ENCODE data around the gene LNP1.

Gene LNP1

GRCh38 chr3:100399341-100400071, 1.8 kb upstream of the LNP1 start:
- DNase-seq = no peak

GRCh38 chr3:100400419-100400779, 940 bp upstream of the LNP1 start:
- DNase-seq = peak; percentile 37 to 55 (median 48)

- peak; percentile 25 to 46 (median 36) for DNase-seq
These were observed 319 bp downstream of the LNP1 start for GRCh38 chr3:100401674-100402041.

- DNase-seq = peak in 2 of 4 experiments; percentile 6 to 23
These were observed 917 bp downstream of the LNP1 start for GRCh38 chr3:100402256-100402655.

- DNase-seq = no peak
These were observed 1.6 kb downstream of the LNP1 start for GRCh38 chr3:100402891-100403290.

- DNase-seq = no peak
These were observed 2.3 kb downstream of the LNP1 start for GRCh38 chr3:100403362-100404249.

GRCh38 chr3:100404250-100404548, 2.9 kb downstream of the LNP1 start:
- no peak for DNase-seq

GRCh38 chr3:100407164-100407563, 5.8 kb downstream of the LNP1 start:
- no peak for DNase-seq

GRCh38 chr3:100407977-100408532, 6.7 kb downstream of the LNP1 start:
- no peak for DNase-seq

GRCh38 chr3:100411091-100411982, 10.0 kb downstream of the LNP1 start:
- DNase-seq = no peak

GRCh38 chr3:100412912-100413590, 11.7 kb downstream of the LNP1 start:
- no peak for DNase-seq

GRCh38 chr3:100413613-100414012, 12.3 kb downstream of the LNP1 start:
- no peak for DNase-seq

- no peak for DNase-seq
These were observed 14.8 kb downstream of the LNP1 start for GRCh38 chr3:100416176-100416575.

- no peak for DNase-seq
These were observed 15.5 kb downstream of the LNP1 start for GRCh38 chr3:100416863-100417262.

GRCh38 chr3:100419406-100419805, 18.1 kb downstream of the LNP1 start:
- peak; percentile 26 to 81 (median 62) for DNase-seq

GRCh38 chr3:100420885-100421284, 19.5 kb downstream of the LNP1 start:
- DNase-seq = no peak

GRCh38 chr3:100423611-100424010, 22.3 kb downstream of the LNP1 start:
- DNase-seq = no peak

- no peak for DNase-seq
These were observed 22.9 kb downstream of the LNP1 start for GRCh38 chr3:100424261-100424660.

GRCh38 chr3:100425316-100425715, 24.0 kb downstream of the LNP1 start:
- no peak for DNase-seq

- no peak for DNase-seq
These were observed 24.8 kb downstream of the LNP1 start for GRCh38 chr3:100426067-100426682.

GRCh38 chr3:100427699-100428098, 26.4 kb downstream of the LNP1 start:
- no peak for DNase-seq

Data from suppressor macrophage (primary cell).